Renal cortical epithelial cell (primary cell): ENCODE measurements around the gene NUP35. TPM values are rescaled to one million over a fixed set of nuclear protein-coding genes. Genes with fewer than 3 reads are reported as not detected.
"Not testable (repeated sequence)": the region's sequence is repeated elsewhere in the genome, so short reads cannot be mapped to it uniquely, and the experiment has no call there.

Experiments used
- DNase-seq: peaks from one replicate; pipeline ENCODE4 v3.0.0-alpha.2; 2011; ENCODE audit warnings: low read depth
- total RNA-seq: library from RNA; depleted of rRNA; stranded (reverse); fragments of >200 nt; gene quantifications from 2 replicates; pipeline ENCODE4 v1.2.3, GENCODE V29; 2014

The NUP35 gene
- total RNA-seq, 1 donor from 2014 or later, result 16.1 TPM

GRCh38 chr2:183134016-183134415, 9.8 kb downstream of the NUP35 start:
- no peak for DNase-seq

- peak; percentile 13 for DNase-seq
Observed at GRCh38 chr2:183148955-183149354, 24.7 kb downstream of the NUP35 start.

DNA sequence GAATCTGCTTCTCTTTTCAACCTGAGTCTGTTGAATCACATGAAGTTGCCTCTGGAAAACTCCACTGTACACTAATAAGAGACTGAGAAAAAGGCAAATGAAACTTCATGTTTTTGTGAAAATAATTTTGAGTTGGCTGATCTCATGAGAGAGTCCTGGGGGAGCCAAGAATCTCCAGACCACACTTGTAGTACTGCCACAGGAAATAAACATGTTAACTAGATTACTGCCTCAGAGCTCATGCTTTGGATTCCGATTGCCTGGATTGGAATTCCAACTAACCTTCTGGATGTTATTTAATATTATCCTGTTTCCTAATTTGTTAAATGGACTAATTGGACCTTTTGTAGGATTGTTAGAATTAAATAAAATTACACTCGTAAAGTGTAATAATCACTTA, 25.2 kb downstream of the NUP35 start:
- peak; percentile 35 for DNase-seq

DNA sequence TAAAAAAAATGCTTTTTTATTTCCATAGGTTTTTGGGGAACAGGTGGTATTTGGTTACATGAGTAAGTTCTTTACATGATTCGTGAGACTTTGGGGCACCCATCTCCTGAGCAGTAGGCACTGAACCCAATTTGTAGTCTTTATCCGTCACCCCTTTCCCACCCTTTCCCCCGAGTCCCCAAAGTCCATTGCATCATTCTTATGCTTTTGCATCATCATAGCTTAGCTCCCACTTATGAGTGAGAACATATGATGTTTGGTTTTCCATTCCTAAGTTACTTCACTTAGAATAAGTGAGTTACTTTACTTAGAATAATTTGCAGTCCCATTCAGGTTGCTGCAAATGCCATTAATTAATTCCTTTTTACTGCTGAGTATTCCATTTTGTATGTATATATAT, 28.0 kb downstream of the NUP35 start:
- not testable (repeated sequence) for DNase-seq

DNA sequence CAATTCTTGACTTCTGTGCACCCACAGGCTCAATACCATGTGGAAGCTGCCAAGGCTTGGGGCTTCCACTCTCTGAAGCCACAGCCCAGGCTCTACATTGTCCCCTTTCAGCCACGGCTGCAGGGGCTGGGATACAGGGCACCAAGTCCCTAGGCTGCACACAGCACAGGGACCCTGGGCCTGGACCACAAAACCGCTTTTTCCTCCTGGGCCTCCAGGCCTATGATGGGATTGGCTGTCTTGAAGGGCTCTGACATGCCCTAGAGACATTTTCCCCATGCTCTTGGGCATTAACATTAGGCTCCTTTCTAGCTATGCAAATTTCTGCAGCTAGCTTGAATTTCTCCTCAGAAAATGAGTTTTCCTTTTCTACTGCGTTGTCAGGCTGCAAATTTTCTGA, 29.7 kb downstream of the NUP35 start:
- no peak for DNase-seq

DNA sequence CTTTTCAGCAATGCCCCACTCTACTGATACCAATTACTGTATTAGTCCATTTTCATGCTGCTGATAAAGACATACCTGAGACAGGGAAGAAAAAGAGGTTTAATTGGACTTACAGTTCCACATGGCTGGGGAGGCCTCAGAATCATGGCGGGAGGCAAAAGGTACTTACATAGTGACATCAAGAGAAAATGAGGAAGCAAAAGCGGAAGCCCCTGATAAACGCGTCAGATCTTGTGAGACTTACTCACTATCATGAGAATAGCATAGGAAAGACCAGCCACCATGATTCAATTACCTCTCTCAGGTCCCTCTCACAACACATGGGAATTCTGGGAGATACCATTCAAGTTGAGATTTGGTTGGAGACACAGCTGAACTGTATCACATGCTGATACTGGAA, 30.5 kb downstream of the NUP35 start:
- DNase-seq, result not testable (repeated sequence)

- DNase-seq, result no peak
Observed at GRCh38 chr2:183157131-183157530, 32.9 kb downstream of the NUP35 start.

GRCh38 chr2:183162362-183162761, 38.1 kb downstream of the NUP35 start:
- DNase-seq, result peak; percentile 59

DNA sequence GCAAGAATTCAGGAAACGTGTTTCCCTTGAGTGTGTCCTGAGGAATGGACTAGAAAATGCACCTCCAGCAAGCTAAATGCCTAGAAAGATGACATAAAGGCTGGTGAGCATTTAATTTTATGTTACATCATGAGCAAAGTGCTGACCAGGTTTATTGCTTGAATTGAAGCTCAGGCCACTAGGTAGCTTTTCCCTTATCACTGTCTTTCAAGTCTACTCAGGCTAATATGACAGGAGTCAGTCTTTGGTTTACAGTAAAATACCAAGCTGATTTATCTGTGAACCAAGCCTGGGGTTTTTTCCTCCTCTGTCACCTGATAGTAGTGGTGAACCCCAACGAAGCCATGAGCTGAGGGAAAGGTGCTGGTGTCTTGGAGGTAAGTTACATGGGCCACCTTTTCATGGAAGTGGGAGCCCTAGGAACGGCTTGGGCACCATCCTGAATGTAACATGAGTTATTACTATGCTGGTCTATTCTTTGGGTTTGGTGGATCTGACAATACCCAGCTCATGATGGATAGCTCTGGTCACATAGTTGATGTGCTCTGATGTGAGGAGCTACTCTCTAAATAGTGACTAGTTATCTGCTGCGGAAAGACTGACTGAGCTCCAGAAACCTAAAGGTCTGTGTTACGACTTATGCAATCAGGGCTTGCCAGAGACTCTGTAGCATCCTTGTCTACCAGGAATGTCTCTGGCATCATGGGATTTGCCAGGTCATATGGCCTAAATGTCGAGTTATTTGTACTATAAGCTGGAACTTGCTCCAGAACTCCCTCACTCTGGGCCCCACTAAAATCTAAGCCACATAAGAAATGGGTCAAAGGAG, 39.8 kb downstream of the NUP35 start:
- peak; percentile 11 for DNase-seq

DNA sequence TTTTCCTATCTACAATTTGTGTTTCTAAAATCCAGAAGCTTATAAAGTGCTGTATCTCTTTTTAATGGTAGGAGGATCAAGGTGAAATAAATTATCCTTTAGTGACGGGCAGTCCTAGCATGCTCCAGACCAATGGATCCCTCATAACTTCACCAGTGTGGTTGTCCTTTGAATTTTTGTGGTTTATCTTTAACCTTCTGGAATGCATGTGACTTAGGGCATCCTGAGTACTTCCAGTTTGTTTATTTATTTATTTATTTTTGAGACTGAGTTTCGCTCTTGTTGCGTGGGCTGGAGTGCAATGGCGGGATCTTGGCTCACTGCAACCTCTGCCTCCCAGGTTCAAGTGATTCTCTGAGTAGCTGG, 40.4 kb downstream of the NUP35 start:
- DNase-seq, result peak; percentile 67

DNA sequence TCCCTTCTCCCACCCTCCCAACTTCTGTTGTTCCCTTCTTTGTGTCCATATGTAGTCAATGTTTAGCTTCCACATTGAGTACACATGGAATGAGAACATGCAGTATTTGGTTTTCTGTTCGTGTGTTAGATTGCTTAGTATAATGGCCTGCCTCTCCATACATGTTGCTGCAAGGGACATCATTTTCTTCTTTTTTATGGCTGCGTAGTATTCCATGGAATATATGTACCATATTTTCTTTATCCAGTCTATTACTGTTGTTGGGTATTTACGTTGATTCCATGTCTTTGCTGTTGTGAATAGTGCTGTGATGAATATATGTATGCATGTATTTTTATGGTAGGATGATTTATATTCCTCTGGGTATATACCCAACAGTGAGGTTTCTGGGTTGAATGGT, 42.0 kb downstream of the NUP35 start:
- no peak for DNase-seq

DNA sequence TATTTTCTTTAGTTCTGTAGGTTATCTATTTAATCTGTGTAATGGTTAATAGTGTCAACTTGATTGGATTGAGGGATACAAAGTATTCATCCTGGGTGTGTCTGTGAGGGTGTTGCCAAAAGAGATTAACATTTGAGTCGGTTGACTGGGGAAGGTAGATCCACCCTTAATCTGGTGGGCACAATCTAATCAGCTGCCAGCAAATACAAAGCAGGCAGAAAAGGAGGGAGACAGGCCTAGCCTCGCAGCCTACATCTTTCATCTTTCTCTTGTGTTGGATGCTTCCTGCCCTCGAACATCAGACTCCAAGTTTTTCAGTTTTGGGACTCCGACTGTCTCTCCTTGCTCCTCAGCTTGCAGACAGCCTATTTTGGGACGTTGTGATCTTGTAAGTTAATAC, 42.7 kb downstream of the NUP35 start:
- not testable (repeated sequence) for DNase-seq

DNA sequence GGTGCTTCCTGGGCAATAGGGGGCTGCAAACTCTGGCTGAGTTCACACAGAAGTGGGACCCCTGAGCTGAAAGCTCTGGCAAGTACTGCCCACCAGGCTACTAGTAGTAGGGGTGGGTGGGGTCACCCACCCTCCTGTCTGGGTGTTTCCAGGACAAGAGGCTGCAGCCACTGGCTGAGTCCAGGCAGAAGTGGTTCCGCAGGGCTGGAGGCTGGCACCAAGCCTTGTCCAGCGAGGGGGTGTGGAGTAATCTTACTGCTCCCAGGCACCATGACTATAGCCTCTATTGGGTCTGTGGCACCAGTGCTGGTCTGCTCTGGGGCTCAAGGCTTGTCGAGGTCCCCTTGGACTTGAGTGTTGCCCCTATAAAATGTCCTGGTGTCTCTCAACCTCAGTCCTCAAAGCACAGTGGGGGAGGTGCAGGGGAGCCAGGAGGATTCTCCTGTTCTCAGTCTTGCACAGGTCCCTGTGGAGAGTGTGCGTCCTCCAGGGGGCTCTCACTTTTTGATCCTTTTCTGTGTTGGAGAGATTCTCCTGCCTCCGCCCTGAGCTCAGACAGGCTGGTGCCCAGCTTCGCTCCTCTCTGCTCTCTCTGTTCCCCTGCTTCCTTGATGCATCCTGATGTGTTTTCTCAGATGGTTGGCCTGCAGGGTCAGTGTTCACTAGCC, 48.1 kb downstream of the NUP35 start:
- no peak for DNase-seq

- DNase-seq, result peak; percentile 61
Observed at GRCh38 chr2:183179156-183179555, 54.9 kb downstream of the NUP35 start.

- DNase-seq, result no peak
Observed at GRCh38 chr2:183185534-183185933, 61.3 kb downstream of the NUP35 start.

GRCh38 chr2:183186296-183186695, 62.1 kb downstream of the NUP35 start:
- DNase-seq, result no peak

DNA sequence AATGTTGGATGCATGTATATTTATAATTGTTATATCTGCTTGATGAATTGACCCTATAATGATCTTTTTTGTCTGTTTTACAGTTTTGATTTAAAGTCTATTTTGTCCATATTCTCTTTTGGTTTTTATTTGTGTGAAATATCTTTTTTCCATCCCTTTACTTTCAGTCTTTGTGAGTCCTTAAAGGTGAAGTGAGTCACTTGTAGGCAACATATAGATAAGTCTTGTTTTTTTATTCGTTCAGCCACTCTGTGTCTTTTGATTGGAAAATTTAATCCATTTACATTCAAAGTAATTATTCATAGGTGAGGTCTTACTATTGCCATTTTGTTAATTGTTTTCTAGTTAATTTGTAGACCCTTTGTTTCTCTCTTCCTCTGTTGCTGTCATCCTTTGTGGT, 62.5 kb downstream of the NUP35 start:
- DNase-seq, result no peak

GRCh38 chr2:183192343-183192742, 68.1 kb downstream of the NUP35 start:
- no peak for DNase-seq

GRCh38 chr2:183193904-183194303, 69.7 kb downstream of the NUP35 start:
- DNase-seq, result peak; percentile 2

DNA sequence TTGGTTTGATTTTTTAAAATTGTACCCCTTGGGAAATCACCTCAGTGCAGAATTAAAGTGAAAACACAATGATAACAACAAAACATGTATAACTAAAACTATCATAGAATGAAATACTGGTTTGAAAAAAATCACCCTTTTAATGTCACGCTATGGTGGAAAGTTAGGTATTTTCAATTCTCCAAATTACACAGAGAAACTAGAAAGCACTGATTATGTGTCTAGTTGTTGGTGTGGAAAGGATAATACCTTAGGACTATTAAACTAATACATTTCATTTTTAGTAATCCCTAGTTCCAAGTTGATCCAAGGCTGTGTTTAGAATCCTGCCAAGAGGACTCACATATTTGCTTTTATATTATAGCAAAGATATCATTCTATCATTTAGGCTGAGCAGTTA, 71.2 kb downstream of the NUP35 start:
- no peak for DNase-seq

DNA sequence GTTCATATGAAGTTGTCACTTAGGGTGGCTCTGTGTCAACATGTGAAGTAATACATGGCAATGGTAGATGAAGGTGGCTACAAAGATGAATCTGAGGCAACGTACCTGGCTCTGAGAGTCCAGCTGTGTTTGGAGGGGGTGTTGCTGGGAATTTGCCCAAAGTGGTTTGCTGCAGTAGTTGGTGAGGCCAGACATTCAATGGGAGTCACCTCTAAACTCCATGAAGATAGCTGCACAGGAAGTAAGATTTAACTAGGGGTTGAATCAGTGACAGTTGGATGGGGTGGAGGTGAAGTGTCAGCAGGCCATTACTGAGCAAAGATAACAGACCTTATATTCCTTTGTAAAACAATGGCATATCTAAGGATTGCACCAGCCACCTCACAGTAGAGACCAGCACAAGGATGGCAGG, 71.8 kb downstream of the NUP35 start:
- DNase-seq, result no peak

DNA sequence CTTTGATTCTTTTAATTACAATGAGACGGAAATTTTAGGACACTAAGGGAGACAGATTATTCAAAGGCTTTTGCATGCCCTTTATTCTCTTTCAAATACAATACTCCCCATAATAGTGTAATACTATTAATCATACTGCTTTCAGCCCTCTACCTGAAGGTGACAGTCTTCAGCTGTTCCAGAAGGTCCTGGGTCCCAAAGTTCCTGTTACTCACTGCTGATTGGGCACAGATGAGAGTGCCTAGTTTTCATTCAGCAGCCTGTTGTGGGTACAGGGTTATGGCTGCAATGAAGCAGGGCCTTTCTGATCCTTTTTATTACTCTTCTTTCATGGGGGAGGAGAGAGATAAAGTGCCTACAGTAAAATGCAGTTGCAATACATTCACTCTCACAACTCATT, 80.2 kb downstream of the NUP35 start:
- DNase-seq, result no peak

- peak; percentile 77 for DNase-seq
Observed at GRCh38 chr2:183207110-183207509, 82.9 kb downstream of the NUP35 start.
